NCI-H187 treated with DMSO at 0.1 percent for 48 hours (cell line): ENCODE measurements around the gene MYO5A.

Experiments
- DNase-seq: peaks from one replicate; lab custom pipeline; 2025; lab: John Stamatoyannopoulos, UW

The MYO5A gene

DNA sequence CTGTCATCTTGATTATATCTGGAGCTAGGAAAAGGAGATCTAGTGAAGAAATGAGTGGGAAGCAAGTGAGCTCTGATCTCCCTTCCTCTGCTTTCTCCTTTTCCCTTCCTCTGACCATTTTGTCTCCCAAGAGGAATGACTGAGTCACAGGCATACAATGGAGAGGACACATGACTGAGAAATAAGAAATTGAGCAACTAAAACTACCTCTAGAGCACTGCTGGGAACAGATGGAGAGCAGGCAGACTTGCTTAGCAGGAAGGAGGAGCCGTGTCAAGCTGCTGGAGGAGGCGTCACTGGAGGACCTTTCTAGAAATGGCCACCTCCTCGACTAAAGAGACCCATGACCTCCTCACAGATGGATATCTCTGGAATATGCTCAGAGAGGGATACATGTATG, 166.2 kb downstream of the MYO5A start:
- DNase-seq = no peak

DNA sequence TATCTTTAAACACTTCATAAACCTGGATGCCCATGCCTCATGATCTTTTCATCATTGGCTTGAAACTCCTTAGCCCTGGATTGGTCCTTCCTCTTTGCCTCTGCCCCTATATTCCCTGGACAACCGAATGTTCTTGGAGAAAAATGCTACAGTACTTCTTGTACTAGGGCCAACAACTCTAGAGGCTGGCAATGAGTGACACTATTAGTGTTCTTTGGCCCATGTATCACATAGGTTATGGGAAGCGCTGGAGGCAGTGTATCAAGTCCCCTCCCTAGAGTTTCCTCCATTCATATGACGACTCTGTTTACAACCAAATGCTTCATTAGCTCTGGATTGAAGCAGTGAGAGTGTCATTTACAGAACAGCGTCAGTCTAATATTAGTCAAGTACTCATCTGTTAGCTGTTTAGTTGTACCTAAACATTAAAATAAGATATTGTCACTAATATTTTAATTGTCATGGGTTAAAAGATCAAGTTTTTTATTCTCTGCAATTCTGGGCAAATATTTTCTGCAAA, 166.6 kb downstream of the MYO5A start:
- no peak for DNase-seq

- DNase-seq = no peak
Measured at GRCh38 chr15:52361494-52361893, 167.2 kb downstream of the MYO5A start.

- DNase-seq = no peak
Measured at GRCh38 chr15:52360229-52361203, 168.2 kb downstream of the MYO5A start.

DNA sequence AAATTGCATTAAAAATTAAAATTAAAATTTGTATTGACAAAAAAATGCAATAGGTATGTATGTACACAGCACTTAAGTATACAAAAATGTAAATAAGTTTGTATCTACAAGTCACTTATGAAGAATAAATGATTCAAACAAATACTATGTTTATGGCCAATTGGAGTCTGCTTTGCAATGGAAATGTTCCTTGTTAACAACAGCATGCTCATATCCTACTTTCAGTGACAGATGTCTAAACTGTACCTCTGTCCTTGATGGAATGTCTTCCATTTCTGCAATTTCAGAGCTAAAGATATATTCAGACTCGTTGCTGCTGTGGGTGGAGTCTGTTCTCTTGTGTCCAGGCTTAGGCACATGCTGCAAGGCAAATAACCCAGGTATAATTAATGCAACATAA, 169.0 kb downstream of the MYO5A start:
- no peak for DNase-seq

GRCh38 chr15:52357949-52358348, 170.7 kb downstream of the MYO5A start:
- no peak for DNase-seq

GRCh38 chr15:52352086-52352485, 176.6 kb downstream of the MYO5A start:
- DNase-seq = no peak

GRCh38 chr15:52351206-52351908, 177.3 kb downstream of the MYO5A start:
- DNase-seq = no peak

DNA sequence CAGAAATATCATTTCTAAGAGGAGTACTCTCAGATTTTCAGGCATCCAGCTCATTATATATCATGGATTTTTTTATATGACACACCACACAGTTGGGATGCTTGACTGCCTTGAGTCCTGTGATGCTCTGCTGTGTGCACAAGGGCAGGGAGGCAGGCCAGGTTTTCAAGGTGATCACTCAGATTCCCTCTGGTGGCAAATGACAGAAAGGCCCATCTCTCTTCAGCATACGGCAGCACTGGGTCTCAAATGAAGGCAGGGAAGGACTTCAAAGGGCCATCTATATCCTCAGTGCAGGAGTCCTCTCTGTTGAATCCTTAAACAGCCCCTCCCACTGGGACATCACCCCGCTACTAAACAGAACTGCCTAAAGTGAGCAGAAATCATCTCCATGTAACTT, 178.3 kb downstream of the MYO5A start:
- DNase-seq = no peak

- DNase-seq = no peak
Measured at GRCh38 chr15:52349052-52349700, 179.5 kb downstream of the MYO5A start.

DNA sequence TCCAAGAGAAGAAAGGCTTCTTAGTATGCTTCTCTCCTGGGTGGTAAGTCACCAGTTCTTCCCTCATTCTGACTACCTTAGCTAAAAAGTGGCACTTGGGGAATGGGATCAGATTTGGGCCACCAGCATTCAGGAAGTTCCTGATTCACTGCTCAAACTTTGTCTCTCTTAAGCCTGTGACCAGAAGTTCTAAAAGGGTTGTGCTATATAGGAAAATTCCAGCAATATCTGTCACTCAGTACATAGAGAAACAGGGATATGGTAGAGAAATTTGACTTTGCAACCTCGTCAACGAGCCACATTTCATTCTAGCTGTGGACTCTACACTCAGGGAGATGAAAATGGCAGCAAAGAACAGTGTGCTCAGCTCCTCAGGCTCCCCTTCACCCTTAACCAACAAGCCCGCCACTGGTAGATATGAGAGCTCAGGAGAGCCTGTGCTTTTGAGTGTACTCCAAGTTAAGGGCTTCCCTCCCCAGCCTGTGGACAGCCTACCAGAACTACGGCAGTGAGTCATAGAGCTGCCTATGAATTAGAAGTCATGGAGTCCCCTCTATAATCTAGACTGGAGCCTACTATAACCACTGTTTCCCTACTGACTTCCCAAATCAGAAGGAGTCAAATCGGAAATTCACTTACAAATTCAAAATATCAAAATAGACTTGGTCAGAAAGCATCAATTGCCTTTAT, 180.5 kb downstream of the MYO5A start:
- no peak for DNase-seq

DNA sequence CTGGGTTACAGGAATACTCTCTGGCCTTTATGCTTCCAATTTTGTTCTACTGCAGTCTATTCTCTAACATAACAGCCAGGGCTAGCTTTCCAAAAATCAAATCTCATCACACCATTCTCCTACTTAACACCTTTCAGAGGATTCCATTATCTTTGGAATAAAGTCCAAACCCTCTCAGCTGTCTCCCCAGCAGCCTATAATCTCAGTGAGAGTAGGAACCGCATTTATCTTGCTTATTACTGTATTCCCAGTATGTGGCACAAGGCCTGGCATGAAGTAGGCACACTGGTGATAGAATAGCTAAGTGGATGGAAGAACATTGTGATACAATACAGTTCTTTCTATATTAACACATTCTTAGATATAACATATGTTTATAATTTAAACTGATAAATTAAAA, 184.1 kb downstream of the MYO5A start:
- no peak for DNase-seq

DNA sequence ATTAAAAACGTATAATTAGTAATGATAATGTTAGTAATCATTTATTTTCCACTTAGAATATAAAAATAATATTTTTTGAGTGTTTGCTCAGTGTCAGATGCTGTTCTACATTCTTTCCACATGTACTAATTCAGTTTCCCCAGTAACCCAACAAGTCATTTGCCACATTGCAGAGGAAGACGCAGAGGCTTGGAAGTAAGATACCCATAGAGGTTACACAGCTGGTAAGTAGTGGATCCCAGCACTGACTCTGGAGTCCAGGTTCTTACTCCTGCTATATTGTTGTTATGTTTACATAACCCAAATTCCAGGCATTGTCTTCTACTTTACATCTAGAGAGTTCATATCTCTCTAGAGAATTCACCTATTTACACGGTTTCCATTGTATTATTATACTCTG, 184.8 kb downstream of the MYO5A start:
- DNase-seq = no peak

DNA sequence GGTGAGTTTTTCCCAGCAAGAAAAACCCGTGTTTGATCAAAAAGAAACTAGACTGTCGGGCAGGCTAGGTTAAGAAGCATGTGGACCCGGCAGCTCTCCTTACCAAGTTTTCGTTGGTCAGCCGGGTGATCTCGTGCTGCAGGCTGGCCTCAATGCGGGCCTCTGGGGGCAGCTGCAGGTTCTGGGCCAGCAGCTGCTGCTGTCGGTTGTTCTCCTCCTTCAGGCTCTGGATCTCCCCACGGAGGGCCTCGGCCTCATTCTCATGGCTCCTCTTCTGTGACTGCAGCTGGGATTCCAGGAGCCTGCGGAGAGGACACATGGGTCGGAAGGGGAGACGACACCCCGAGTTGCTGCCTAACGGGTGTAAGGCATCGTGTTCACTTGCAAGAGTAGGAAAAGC, 188.6 kb downstream of the MYO5A start:
- no peak for DNase-seq

GRCh38 chr15:52338891-52339290, 189.8 kb downstream of the MYO5A start:
- no peak for DNase-seq

DNA sequence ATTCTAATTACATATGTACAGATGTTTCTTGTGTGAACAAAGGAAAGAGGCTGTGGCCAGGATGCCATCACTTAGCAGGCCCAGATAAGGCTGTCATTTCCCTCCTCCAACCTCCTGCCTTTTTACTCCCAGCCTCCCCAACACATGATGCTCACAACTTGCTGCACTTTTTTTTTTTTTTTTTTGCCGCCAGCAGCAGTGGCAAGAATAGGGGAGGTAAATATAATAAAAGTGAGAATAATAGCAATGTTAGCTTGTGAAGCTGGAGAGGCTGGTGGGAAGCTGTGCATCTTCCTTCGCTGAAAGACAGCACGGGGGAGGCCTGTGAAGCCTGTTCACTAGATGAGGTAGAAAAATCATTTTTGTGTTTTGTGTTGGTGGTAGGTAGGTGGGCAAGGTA, 190.6 kb downstream of the MYO5A start:
- DNase-seq = no peak

DNA sequence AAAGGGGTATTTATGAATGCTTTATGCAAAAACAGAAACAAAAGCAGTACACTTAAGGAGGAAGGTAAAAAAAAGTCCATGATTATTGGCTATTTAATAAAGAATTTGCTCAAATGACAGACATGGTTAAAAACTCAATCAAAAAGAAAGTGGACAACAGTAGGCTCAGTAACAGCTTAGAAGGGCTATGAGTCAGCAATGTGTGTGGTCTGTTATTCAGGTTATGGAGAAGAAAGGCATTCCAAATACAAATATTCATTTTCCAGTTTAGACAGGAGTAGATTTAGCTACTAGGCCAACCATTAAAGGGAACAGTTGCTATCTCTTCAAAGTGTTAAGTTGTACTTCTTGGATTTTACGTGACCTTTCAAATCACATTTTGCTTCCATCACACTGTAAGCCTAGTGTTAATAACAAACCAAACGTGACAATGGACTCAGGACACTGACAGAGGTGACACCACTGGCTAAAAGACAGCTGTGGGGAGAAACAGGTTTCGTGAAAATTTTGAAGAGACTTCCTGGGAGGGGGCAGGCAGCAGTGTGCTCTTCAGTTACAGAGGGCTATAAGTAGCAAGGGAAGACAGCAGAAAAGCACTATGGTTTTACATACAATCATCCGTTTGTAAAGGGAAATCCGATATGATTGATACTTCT, 191.4 kb downstream of the MYO5A start:
- DNase-seq = no peak

DNA sequence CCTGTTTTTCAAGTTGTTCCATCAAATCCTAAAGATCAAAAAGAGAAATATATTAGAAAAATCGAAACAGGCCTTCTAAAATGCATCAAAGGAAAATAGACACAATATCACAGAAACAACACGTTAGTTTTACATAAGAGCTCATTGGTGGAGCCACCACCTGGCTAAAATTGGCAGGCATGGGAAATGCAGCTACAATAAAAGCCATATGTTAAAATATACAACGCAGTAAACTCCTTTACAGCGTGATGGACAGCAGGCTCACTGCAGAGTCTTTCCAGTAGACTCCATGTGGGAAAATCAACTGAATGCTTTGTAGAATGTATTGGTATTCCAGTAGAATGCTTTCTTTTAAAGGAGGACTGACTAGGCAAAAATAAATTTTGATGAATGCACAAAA, 192.2 kb downstream of the MYO5A start:
- DNase-seq = no peak

- DNase-seq = no peak
Measured at GRCh38 chr15:52334491-52335160, 194.1 kb downstream of the MYO5A start.

GRCh38 chr15:52331490-52332240, 197.0 kb downstream of the MYO5A start:
- no peak for DNase-seq
